Endothelial cell of umbilical vein (primary cell): ENCODE data around the gene COQ7. TPM values are rescaled to one million over a fixed set of nuclear protein-coding genes. Genes with fewer than 3 reads are reported as not detected.

Source experiments
- BruUV-seq: library from RNA; stranded (reverse); fragments of 400-500 nt; replicated peaks from 2 replicates; lab custom pipeline; 2021; lab: Mats Ljungman, UMichigan
- CTCF ChIA-PET: fragments of 300-600, 350-600 bp; sonication (Branson Sonifier 250); formaldehyde crosslinking; loops from one replicate; lab custom pipeline; 2021; ENCODE audit warnings: antibody characterized with exemption, inconsistent platforms; lab: Charles Lee
- POLR2A ChIA-PET: fragments of 300-600, 350-600 bp; sonication (Branson Sonifier 250); formaldehyde crosslinking; loops from one replicate; lab custom pipeline; 2021; ENCODE audit warnings: antibody characterized with exemption, inconsistent platforms; lab: Charles Lee
- DNase-seq: peaks from one replicate; pipeline ENCODE4 v3.0.0-alpha.2; 2011; ENCODE audit warnings: low read depth, low spot score
- FAIRE-seq: peaks from 2 replicates; lab custom pipeline; 2011; peaks lifted over from hg19 to GRCh38; lab: Jason Lieb, UNC
- H2AFZ ChIP-seq: 2 replicates; pipeline ENCODE4 v1.6.0; 2012; ENCODE audit warnings: low read depth, low read length, control low read depth, inconsistent platforms
- H3K27ac ChIP-seq: 2 replicates; pipeline ENCODE4 v1.5.1; 2011; ENCODE audit warnings: low read depth, mild to moderate bottlenecking, control low read depth, low read length, moderate library complexity; ENCODE audit not compliant: insufficient read depth
- H3K27me3 ChIP-seq, 2 experiments: 2 replicates each; pipeline versions ENCODE4 v1.6.0 to v1.6.1; 2011; ENCODE audit warnings: low read length in 2 of 2, mixed read lengths in 1 of 2; ENCODE audit not compliant: control insufficient read depth in 2 of 2, insufficient read depth in 2 of 2
- H3K36me3 ChIP-seq, 2 experiments: 2 replicates in 1 of 2; 3 replicates in 1 of 2; pipeline ENCODE4 v1.5.1; 2011; ENCODE audit warnings: low read length in 2 of 2, mild to moderate bottlenecking in 1 of 2, moderate library complexity in 1 of 2; ENCODE audit not compliant: control insufficient read depth in 2 of 2, insufficient read depth in 2 of 2; ENCODE audit errors: extremely low read depth in 1 of 2
- H3K4me1 ChIP-seq: 3 replicates; pipeline ENCODE4 v1.5.1; 2011; ENCODE audit warnings: mild to moderate bottlenecking, low read length; ENCODE audit not compliant: control insufficient read depth, insufficient read depth; ENCODE audit errors: extremely low read depth
- H3K4me2 ChIP-seq: 2 replicates; pipeline ENCODE4 v1.6.1; 2011; ENCODE audit warnings: low read length, control low read depth, mixed read lengths; ENCODE audit not compliant: insufficient read depth
- H3K4me3 ChIP-seq, 3 experiments: fragments of 200-600 bp in 1 of 3; sonication (generic), shearing (Covaris generic) in 1 of 3; replicated peaks in 1 of 3; 2 replicates each; pipeline ENCODE4 v1.5.1; 2011 to 2016; ENCODE audit warnings: control low read depth in 3 of 3, low read length in 3 of 3, mild to moderate bottlenecking in 2 of 3, inconsistent platforms in 1 of 3, low read depth in 1 of 3, moderate library complexity in 1 of 3; ENCODE audit not compliant: insufficient read depth in 1 of 3
- H3K79me2 ChIP-seq: 2 replicates; pipeline ENCODE4 v1.6.0; 2012; ENCODE audit warnings: low read length, inconsistent platforms; ENCODE audit not compliant: control insufficient read depth, insufficient read depth
- H3K9ac ChIP-seq: replicated peaks from 2 replicates; pipeline ENCODE3; 2011; ENCODE audit warnings: low read length, control low read depth; ENCODE audit not compliant: insufficient read depth; ENCODE audit errors: extremely low read depth
- H3K9me1 ChIP-seq: replicated peaks from 3 replicates; pipeline ENCODE4 v1.6.0; 2011; ENCODE audit warnings: mild to moderate bottlenecking, low read length; ENCODE audit not compliant: control insufficient read depth, insufficient read depth; ENCODE audit errors: extremely low read depth
- H3K9me3 ChIP-seq: replicated peaks from 2 replicates; pipeline ENCODE4 v1.5.1; 2012; ENCODE audit warnings: low read length, inconsistent platforms; ENCODE audit not compliant: control insufficient read depth, insufficient read depth
- H4K20me1 ChIP-seq: replicated peaks from 2 replicates; pipeline ENCODE3; 2011; ENCODE audit warnings: mild to moderate bottlenecking, low read length; ENCODE audit not compliant: control insufficient read depth, insufficient read depth; ENCODE audit errors: extremely low read depth
- EZH2 ChIP-seq: IDR thresholded peaks from 2 replicates; pipeline ENCODE4 v1.6.1; 2012; ENCODE audit warnings: borderline replicate concordance, low read depth, mild to moderate bottlenecking, moderate library complexity, low read length, inconsistent platforms; ENCODE audit not compliant: severe bottlenecking
- JUN ChIP-seq: IDR thresholded peaks from 2 replicates; pipeline ENCODE4 v1.6.1; 2011; ENCODE audit warnings: borderline replicate concordance, low read depth; ENCODE audit not compliant: insufficient read length, insufficient read depth
- MYC ChIP-seq: IDR thresholded peaks from one replicate; pipeline ENCODE4 v1.6.1; 2011; ENCODE audit warnings: mild to moderate bottlenecking, low read depth, low read length
- POLR2A ChIP-seq: IDR thresholded peaks from 2 replicates; pipeline ENCODE4 v1.6.1; 2012; ENCODE audit warnings: low read depth, mild to moderate bottlenecking, control low read depth, low read length
- POLR2AphosphoS5 ChIP-seq: IDR thresholded peaks from 2 replicates; pipeline ENCODE4 v1.6.1; 2012; ENCODE audit warnings: low read depth, mild to moderate bottlenecking, control low read depth, low read length, moderate library complexity; ENCODE audit not compliant: insufficient read depth
- dilution Hi-C: fragments of 300-500 bp; cut with MboI; formaldehyde crosslinking; loops from one replicate; pipeline ENCODE4 v1.15.0; 2019; ENCODE audit warnings: low sequenced_read_pairs; ENCODE audit not compliant: extremely low pct_ligation_motif_present
- intact Hi-C: fragments of 100-400 bp; cut with micrococcal nuclease; formaldehyde crosslinking; loops from one replicate; pipeline ENCODE4 v1.10.0; 2022
- polyA plus RNA-seq, 4 experiments: library from polyadenylated mRNA; depleted of rRNA in 3 of 4; stranded (reverse) in 3 of 4; unstranded in 1 of 4; fragments of >200 nt; gene quantifications; 2 replicates each; pipeline versions ENCODE4 v1.2.1 to v1.2.3, GENCODE V29; 2011 to 2012; ENCODE audit warnings: missing spikeins in 1 of 4
- total RNA-seq: library from RNA; stranded (reverse); gene quantifications from 2 replicates; pipeline ENCODE4 v1.2.3, GENCODE V29; 2021
- TF ChIP-seq, protein P1 (sequence below), 2 donors: IDR thresholded peaks; 1 replicate in 1 of 2; 2 replicates in 1 of 2; pipeline ENCODE4 v1.5.1; 2011; ENCODE audit warnings: low read length in 2 of 2, mild to moderate bottlenecking in 2 of 2, moderate library complexity in 2 of 2, control low read depth in 1 of 2, inconsistent platforms in 1 of 2, low read depth in 1 of 2; ENCODE audit not compliant: insufficient read depth in 1 of 2; ENCODE audit errors: extremely low read depth in 1 of 2

COQ7 gene
- total and polyA plus RNA-seq, 2 donors (not counting 3 experiments of a cell fraction or from before 2014, with no cell fraction given) = 12.9 to 24.2 TPM

DNA sequence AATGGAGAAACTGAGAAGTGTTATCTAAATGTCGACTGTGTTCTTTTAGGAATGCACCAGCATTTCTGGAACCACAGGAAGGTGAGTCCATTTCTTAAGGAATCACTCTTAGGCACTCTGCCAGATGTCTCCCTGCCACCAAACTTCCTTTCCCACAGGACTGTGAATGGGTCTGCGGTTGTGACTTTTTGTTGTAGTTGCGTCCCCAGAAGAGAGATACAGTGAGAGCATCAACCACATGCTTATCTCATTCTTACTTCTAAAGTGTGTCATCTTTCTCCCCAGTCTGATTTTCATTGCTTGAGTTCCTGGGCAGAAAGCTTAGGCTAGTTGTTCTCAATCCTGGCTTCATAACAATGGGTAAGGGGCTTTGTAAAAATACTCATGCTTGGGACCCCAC lies 59.8 kb downstream of the COQ7 start:
- TF ChIP-seq EZH2 (no peak), POLR2A (no peak), POLR2AphosphoS5 (no peak), MYC (no peak), JUN (no peak)
- TF ChIP-seq, protein P1, sequence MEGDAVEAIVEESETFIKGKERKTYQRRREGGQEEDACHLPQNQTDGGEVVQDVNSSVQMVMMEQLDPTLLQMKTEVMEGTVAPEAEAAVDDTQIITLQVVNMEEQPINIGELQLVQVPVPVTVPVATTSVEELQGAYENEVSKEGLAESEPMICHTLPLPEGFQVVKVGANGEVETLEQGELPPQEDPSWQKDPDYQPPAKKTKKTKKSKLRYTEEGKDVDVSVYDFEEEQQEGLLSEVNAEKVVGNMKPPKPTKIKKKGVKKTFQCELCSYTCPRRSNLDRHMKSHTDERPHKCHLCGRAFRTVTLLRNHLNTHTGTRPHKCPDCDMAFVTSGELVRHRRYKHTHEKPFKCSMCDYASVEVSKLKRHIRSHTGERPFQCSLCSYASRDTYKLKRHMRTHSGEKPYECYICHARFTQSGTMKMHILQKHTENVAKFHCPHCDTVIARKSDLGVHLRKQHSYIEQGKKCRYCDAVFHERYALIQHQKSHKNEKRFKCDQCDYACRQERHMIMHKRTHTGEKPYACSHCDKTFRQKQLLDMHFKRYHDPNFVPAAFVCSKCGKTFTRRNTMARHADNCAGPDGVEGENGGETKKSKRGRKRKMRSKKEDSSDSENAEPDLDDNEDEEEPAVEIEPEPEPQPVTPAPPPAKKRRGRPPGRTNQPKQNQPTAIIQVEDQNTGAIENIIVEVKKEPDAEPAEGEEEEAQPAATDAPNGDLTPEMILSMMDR (IDR thresholded peaks at IDR 0.05; ENCODE audit: extremely low read depth in 1 of 2, insufficient read depth in 1 of 2, low read depth in 1 of 2, low read length in 2 of 2) = no peak
- Histone ChIP-seq H4K20me1 (no peaks in the 10 kb centered on the region), H3K27ac (no peak overlapping the region), H3K4me3 (no peak overlapping the region), H3K9ac (no peak overlapping the region), H3K9me3 (no peaks in the 10 kb centered on the region), H2AFZ (no peak overlapping the region), H3K27me3 (no peaks in the 10 kb centered on the region), H3K4me1 (peaks cover 20% of the 10 kb centered on the region), H3K9me1 (no peaks in the 10 kb centered on the region), H3K4me2 (no peak overlapping the region), H3K36me3 (no peaks in the 10 kb centered on the region), H3K79me2 (no peaks in the 10 kb centered on the region)
- no TSS peak for BruUV-seq
- ChIA-PET CTCF (interaction anchor here (1.0 to 1.1 kb wide), 3 partner anchors 9 to 52 kb away, joined by 3 read pairs; no protein-coding TSS in a partner anchor), POLR2A (no interaction called here)
- intact Hi-C loops (no loop called here), dilution Hi-C loops (no loop called here)
- DNase-seq = no peak
- FAIRE-seq = no peak
